GM12892 (cell line): ENCODE measurements around the gene DCPS.

Experiments
- POLR2A ChIP-seq: IDR thresholded peaks from 2 replicates; pipeline ENCODE4 v1.6.1; 2011; ENCODE audit warnings: low read depth, low read length, control low read depth
- POLR2AphosphoS5 ChIP-seq: IDR thresholded peaks from 2 replicates; pipeline ENCODE4 v1.6.1; 2011; ENCODE audit warnings: low read depth, low read length, control low read depth

- TF ChIP-seq POLR2AphosphoS5 = peak; percentile 67
- peak; percentile 51; the same call in 1 of the 2 replicates for TF ChIP-seq POLR2A
Measured at GRCh38 chr11:126262216-126262615, 41.6 kb upstream of the DCPS start.
